Measurements from ENCODE around the gene ZNF200. TPM values are rescaled to one million over a fixed set of nuclear protein-coding genes. Genes with fewer than 3 reads are reported as not detected.
"Not testable (repeated sequence)": the region's sequence is repeated elsewhere in the genome, so short reads cannot be mapped to it uniquely, and the experiment has no call there.

Gene ZNF200
- total and polyA plus RNA-seq, 10 donors, result 4.2 to 24.4 (median 15.1) TPM

DNA sequence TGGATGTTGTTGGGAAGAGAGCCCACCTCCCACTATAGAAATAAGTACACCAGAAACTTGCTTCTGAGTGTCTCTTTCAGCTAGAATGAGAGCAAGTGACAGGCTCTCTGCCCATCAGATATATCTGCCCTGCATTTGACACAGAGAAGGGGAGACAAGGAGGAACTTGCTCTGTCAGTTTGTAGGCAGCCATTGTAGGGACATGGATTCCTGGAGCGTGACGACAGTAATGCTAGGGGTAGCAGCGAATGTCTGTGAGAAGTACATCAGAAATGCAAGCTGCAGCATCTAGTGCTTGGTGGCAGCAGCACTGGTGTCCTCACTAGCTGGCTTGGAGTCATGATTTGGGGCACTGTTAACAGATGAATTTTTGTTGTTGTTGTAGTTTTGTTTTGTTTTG, 23.0 kb downstream of the ZNF200 start:
- Histone ChIP-seq H3K9me3 (peaks cover 0 to 28% (median 2%) of the 10 kb centered on the region in 8 donors), H3K4me1 (peaks cover 0 to 27% (median 4%) of the 10 kb centered on the region in 6 donors), H3K36me3 (no peaks in the 10 kb centered on the region), H3K27me3 (replicated peaks in 1 of 7) (peaks cover 0 to 24% (median 0%) of the 10 kb centered on the region in 7 donors), H3K4me3 (no peak overlapping the region), H3K27ac (no peak overlapping the region)
- WGBS, 5 donors, result 84 to 95% (median 91%) methylated on average over 3 of the region's 3 CpGs
- intact Hi-C loops (cut with DNase I; ENCODE audit: low total_unique reads), result no loop called here
- TF ChIP-seq POLR2AphosphoS5 (IDR thresholded peaks at IDR 0.05) (no peak), POLR2A (IDR thresholded peaks at IDR 0.05) (no peak)
- TF ChIP-seq, protein P1, sequence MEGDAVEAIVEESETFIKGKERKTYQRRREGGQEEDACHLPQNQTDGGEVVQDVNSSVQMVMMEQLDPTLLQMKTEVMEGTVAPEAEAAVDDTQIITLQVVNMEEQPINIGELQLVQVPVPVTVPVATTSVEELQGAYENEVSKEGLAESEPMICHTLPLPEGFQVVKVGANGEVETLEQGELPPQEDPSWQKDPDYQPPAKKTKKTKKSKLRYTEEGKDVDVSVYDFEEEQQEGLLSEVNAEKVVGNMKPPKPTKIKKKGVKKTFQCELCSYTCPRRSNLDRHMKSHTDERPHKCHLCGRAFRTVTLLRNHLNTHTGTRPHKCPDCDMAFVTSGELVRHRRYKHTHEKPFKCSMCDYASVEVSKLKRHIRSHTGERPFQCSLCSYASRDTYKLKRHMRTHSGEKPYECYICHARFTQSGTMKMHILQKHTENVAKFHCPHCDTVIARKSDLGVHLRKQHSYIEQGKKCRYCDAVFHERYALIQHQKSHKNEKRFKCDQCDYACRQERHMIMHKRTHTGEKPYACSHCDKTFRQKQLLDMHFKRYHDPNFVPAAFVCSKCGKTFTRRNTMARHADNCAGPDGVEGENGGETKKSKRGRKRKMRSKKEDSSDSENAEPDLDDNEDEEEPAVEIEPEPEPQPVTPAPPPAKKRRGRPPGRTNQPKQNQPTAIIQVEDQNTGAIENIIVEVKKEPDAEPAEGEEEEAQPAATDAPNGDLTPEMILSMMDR (IDR thresholded peaks at IDR 0.05 in 8 of 11, conservative IDR thresholded peaks at IDR 0.05 in 3 of 11), result no peak
- DNase-seq, result no peak

DNA sequence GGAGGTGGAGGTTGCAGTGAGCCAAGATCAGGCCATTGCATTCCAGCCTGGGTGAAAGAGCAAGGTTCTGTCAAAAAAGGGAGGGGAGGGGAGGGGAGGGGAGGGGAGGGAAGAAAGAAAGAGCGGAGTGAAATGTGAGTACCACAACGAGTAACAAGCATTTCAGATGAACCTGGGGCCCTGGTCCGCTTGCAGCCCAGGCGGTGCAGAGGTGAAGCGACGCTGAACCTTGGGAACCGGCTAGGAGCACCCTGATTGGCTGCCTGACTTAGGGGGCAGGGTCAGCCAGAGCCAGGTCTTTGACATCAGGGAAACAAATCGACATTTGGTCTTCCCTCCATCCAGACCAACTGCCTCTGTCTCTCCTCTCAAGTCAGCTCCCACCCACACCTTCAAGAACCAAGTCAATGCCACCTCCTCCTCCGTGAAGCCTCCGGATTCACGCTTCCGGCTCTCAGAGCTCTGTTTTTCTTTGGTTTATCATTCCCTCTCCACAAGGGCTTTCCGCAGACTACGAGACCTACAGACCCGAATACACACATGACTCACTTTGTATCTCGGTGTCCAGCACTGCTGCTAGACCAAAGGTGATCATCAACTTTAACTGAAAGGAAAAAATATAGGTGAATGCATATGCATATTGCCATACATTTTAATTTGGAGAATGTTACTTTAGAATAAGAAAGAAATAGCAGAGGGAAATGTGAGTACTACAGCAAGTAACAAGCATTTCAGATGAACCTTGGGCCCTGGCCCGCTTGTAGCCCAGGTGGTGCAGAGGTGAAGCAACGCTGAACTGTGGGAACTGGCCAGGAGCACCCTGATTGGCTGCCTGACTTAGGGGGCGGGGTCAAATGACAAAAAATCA, 27.6 kb downstream of the ZNF200 start:
- Histone ChIP-seq H3K4me1 (no peaks in the 10 kb centered on the region), H3K27me3 (replicated peaks in 1 of 7) (peaks cover 0 to 49% (median 0%) of the 10 kb centered on the region in 7 donors), H3K4me3 (no peak overlapping the region), H3K27ac (no peak overlapping the region), H3K36me3 (no peaks in the 10 kb centered on the region), H3K9me3 (peaks cover 0 to 48% (median 26%) of the 10 kb centered on the region in 8 donors)
- WGBS, 5 donors, result 63 to 82% (median 73%) methylated on average over 19 of the region's 19 CpGs
- no peak for DNase-seq
- intact Hi-C loops (cut with DNase I; ENCODE audit: low total_unique reads), result no loop called here
- TF ChIP-seq POLR2AphosphoS5 (IDR thresholded peaks at IDR 0.05) (no peak), POLR2A (IDR thresholded peaks at IDR 0.05) (no peak)
- TF ChIP-seq, protein P1 (IDR thresholded peaks at IDR 0.05 in 8 of 11, conservative IDR thresholded peaks at IDR 0.05 in 3 of 11), result no peak

DNA sequence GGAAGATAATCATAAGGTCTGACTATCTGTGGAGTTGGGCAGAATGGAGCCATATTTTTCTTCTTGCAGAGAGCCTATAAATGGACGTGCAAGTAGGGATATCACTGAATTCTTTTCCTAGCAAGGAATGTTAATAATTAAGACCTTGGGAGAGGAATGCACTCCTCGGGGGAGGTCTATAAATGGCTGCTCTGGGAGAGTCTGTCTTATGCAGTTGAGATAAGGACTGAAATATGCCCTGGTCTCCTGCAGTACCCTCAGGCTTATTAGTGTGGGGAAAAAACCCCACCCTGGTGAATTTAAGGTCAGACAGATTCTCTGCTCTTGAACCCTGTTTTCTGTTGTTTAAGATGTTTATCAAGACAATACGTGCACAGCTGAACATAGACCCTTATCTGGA, 29.0 kb downstream of the ZNF200 start:
- H3K36me3 ChIP-seq; intact Hi-C loops (cut with DNase I; ENCODE audit: low total_unique reads); DNase-seq; H3K27ac ChIP-seq; H3K4me3 ChIP-seq; H3K4me1 ChIP-seq: not testable (repeated sequence)
- 61 to 73% (median 66%) methylated on average over 3 of the region's 3 CpGs for WGBS, 5 donors
- H3K27me3 ChIP-seq (replicated peaks in 1 of 7), result peaks cover 0 to 60% (median 0%) of the 10 kb centered on the region in 7 donors
- peaks cover 0 to 48% (median 26%) of the 10 kb centered on the region in 8 donors for H3K9me3 ChIP-seq

DNA sequence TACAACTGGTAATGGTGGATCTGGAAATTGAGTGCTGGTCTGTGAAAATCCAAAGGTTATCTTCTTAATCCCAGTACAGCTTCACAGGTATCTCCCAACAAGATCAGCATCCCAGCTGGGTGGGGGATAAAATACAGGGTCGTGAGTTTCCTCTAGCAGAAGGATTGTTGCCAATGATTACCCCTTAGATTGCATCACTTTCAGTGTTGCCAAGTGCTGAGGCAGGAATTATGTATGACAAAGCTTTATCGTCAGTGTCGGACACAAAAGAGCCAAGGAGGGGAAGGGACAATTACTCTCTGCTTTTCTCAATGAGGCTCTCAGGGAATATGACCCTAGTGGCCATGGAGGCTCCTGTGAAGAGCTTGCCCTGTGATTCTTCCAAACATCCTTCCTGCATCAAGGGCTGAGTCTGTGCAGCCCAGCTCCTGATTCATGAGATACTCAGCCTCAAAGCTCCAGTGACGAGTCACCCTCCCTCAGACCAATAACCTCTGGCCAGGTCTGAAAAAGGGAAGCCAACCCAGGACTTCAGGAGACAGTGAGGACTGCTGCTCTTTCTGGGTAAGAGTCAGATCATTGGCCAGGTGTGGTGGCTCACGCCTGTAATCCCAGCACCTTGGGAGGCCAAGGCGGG, 31.9 kb downstream of the ZNF200 start:
- Histone ChIP-seq H3K27me3 (replicated peaks in 1 of 7) (peaks cover 0 to 56% (median 0%) of the 10 kb centered on the region in 7 donors), H3K4me3 (no peak overlapping the region), H3K9me3 (peaks cover 0 to 48% (median 26%) of the 10 kb centered on the region in 8 donors), H3K36me3 (no peaks in the 10 kb centered on the region), H3K27ac (no peak overlapping the region), H3K4me1 (no peaks in the 10 kb centered on the region)
- WGBS, 5 donors, result 66 to 80% (median 71%) methylated on average over 5 to 6 of the region's 6 CpGs
- TF ChIP-seq, protein P1 (IDR thresholded peaks at IDR 0.05 in 8 of 11, conservative IDR thresholded peaks at IDR 0.05 in 3 of 11), result no peak
- no peak for TF ChIP-seq POLR2A (IDR thresholded peaks at IDR 0.05)
- no peak for TF ChIP-seq POLR2AphosphoS5 (IDR thresholded peaks at IDR 0.05)
- no peak for DNase-seq
- intact Hi-C loops (cut with DNase I; ENCODE audit: low total_unique reads), result no loop called here
